ENCODE results near the gene RNPEPL1.

The RNPEPL1 gene

GRCh38 chr2:240574386-240575100 lies 6.3 kb downstream of the RNPEPL1 start:
- no peak overlapping the region for H3K4me3 ChIP-seq (replicated peaks; ENCODE audit: low read depth, low read length)
- no peak for DNase-seq (ENCODE audit: extremely low read depth, low read depth)
- no peak for TF ChIP-seq CTCF (IDR thresholded peaks at IDR 0.05; ENCODE audit: low read depth, low read length, missing control alignments)

- no peak for TF ChIP-seq CTCF (IDR thresholded peaks at IDR 0.05; ENCODE audit: low read depth, low read length, missing control alignments)
- no peak for DNase-seq (ENCODE audit: extremely low read depth, low read depth)
- H3K4me3 ChIP-seq (replicated peaks; ENCODE audit: low read depth, low read length), result no peak overlapping the region
These were observed 7.0 kb downstream of the RNPEPL1 start for GRCh38 chr2:240575101-240575965.

- DNase-seq (ENCODE audit: extremely low read depth, low read depth), result no peak
- H3K4me3 ChIP-seq (replicated peaks; ENCODE audit: low read depth, low read length), result no peak overlapping the region
- TF ChIP-seq CTCF (IDR thresholded peaks at IDR 0.05; ENCODE audit: low read depth, low read length, missing control alignments), result no peak
These were observed 7.8 kb downstream of the RNPEPL1 start for GRCh38 chr2:240576036-240576435.

GRCh38 chr2:240576436-240577205 lies 8.3 kb downstream of the RNPEPL1 start:
- no peak for DNase-seq (ENCODE audit: extremely low read depth, low read depth)
- TF ChIP-seq CTCF (IDR thresholded peaks at IDR 0.05; ENCODE audit: low read depth, low read length, missing control alignments), result no peak

GRCh38 chr2:240577281-240578109 lies 9.2 kb downstream of the RNPEPL1 start:
- no peak for DNase-seq (ENCODE audit: extremely low read depth, low read depth)
- no peak for TF ChIP-seq CTCF (IDR thresholded peaks at IDR 0.05; ENCODE audit: low read depth, low read length, missing control alignments)
- H3K4me3 ChIP-seq (replicated peaks; ENCODE audit: low read depth, low read length), result no peak overlapping the region

More at GRCh38 chr2:240576436-240577205, 8.3 kb downstream of the RNPEPL1 start:
- no peak overlapping the region for H3K4me3 ChIP-seq (replicated peaks; ENCODE audit: low read depth, low read length)

- TF ChIP-seq CTCF (IDR thresholded peaks at IDR 0.05; ENCODE audit: low read depth, low read length, missing control alignments), result no peak
- no peak overlapping the region for H3K4me3 ChIP-seq (replicated peaks; ENCODE audit: low read depth, low read length)
- DNase-seq (ENCODE audit: extremely low read depth, low read depth), result no peak
These were observed 9.8 kb downstream of the RNPEPL1 start for GRCh38 chr2:240578110-240578450.

All from HFF-Myc (cell line).